Stomach (tissue), 4 donors: ENCODE data around the gene PLPPR3.

ENCODE experiments used
- CTCF ChIP-seq, 7 experiments: fragments of 450-650 bp in 4 of 7; fragments of 200-600 bp in 3 of 7; sonication (generic) in 3 of 7; IDR thresholded peaks; one replicate each; pipeline ENCODE4 v1.5.1; 2016 to 2019; ENCODE audit warnings: antibody characterized with exemption in 7 of 7, control low read depth in 2 of 7, mild to moderate bottlenecking in 1 of 7
- POLR2A ChIP-seq, 4 donors: fragments of 450-650 bp; IDR thresholded peaks; one replicate each; pipeline ENCODE4 v1.6.1; 2016; ENCODE audit warnings: antibody characterized with exemption in 4 of 4, control low read depth in 2 of 4, mild to moderate bottlenecking in 1 of 4, moderate library complexity in 1 of 4

GRCh38 chr19:812049-812746 lies 9.6 kb downstream of the PLPPR3 start:
- TF ChIP-seq POLR2A (IDR thresholded peaks at IDR 0.05) (no peak), CTCF (IDR thresholded peaks at IDR 0.05) (no peak)
